NB4 (cell line): ENCODE measurements around the gene KIRREL3.

Experiments used
- DNase-seq: peaks from one replicate; pipeline ENCODE4 v3.0.0; 2010; ENCODE audit warnings: low read depth
- H3K4me3 ChIP-seq: one replicate; pipeline ENCODE4 v1.5.1; 2011; ENCODE audit warnings: mild to moderate bottlenecking, low read depth, low read length, moderate library complexity
- CTCF ChIP-seq: IDR thresholded peaks from one replicate; pipeline ENCODE4 v1.5.1; 2012; ENCODE audit warnings: low read depth, low read length
- MYC ChIP-seq: IDR thresholded peaks from 2 replicates; pipeline ENCODE4 v1.6.1; 2011; ENCODE audit warnings: low read depth, low read length
- POLR2A ChIP-seq: IDR thresholded peaks from 2 replicates; pipeline ENCODE4 v1.6.1; 2011; ENCODE audit warnings: mild to moderate bottlenecking; ENCODE audit not compliant: insufficient read length; ENCODE audit errors: extremely low read depth
- TF ChIP-seq, protein P1 (sequence below): IDR thresholded peaks from 2 replicates; pipeline ENCODE4 v1.6.1; 2011; ENCODE audit warnings: low read depth, low read length

The KIRREL3 gene

GRCh38 chr11:126469311-126469710 lies 531.3 kb downstream of the KIRREL3 start:
- TF ChIP-seq CTCF = no peak
- TF ChIP-seq POLR2A = no peak
- TF ChIP-seq, protein P1, sequence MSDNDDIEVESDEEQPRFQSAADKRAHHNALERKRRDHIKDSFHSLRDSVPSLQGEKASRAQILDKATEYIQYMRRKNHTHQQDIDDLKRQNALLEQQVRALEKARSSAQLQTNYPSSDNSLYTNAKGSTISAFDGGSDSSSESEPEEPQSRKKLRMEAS = no peak
- no peak for TF ChIP-seq MYC
- DNase-seq = no peak
- H3K4me3 ChIP-seq = no peak overlapping the region

DNA sequence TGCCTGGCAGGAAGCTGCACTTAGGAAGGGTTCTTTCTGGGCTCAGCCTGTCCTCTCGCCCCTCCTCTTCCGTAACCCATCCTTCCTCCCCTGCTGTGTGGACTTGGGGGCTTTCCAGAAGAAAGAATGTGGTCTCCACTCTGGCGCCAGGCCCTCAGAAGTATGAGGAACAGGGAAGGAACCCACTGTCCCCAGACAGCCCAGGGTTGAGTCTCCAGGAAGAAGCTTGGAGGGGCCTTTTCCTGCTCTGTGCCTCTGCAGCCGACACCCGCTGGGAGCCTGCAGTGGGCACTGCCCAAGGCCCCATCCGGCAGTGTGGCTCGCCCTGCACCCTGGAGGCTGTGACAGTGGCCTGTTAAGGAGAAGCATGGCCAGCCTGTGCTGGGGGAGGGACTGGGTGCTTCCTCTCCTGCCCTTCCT lies 532.5 kb downstream of the KIRREL3 start:
- TF ChIP-seq MYC = peak; percentile 71; the same call in 1 of the 2 replicates
- TF ChIP-seq, protein P1 = peak; percentile 67
- TF ChIP-seq POLR2A = no peak
- peak; percentile 44 for DNase-seq
- H3K4me3 ChIP-seq = no peak overlapping the region

- H3K4me3 ChIP-seq = no peak overlapping the region
- no peak for DNase-seq
- TF ChIP-seq CTCF = no peak
These were observed 533.1 kb downstream of the KIRREL3 start for GRCh38 chr11:126467471-126467870.

- no peak for TF ChIP-seq CTCF
- no peak for TF ChIP-seq POLR2A
- TF ChIP-seq MYC = no peak
- TF ChIP-seq, protein P1 = no peak
- no peak for DNase-seq
- H3K4me3 ChIP-seq = no peak overlapping the region
These were observed 533.6 kb downstream of the KIRREL3 start for GRCh38 chr11:126467046-126467370.

- no peak overlapping the region for H3K4me3 ChIP-seq
- no peak for DNase-seq
- TF ChIP-seq CTCF (no peak), POLR2A (no peak), MYC (no peak)
- TF ChIP-seq, protein P1 = no peak
These were observed 534.1 kb downstream of the KIRREL3 start for GRCh38 chr11:126466236-126467045.

- no peak for DNase-seq
- no peak for TF ChIP-seq MYC
- TF ChIP-seq POLR2A = no peak
- no peak for TF ChIP-seq CTCF
- TF ChIP-seq, protein P1 = no peak
- no peak overlapping the region for H3K4me3 ChIP-seq
These were observed 534.9 kb downstream of the KIRREL3 start for GRCh38 chr11:126465573-126466188.
